Measurements from ENCODE around the gene SDCBP2. TPM values are rescaled to one million over a fixed set of nuclear protein-coding genes. Genes with fewer than 3 reads are reported as not detected.
A peak's percentile ranks its signal among the peaks of the same experiment; 100 is the strongest.

Gene SDCBP2
- total and polyA plus RNA-seq, 2 donors from 2014 or later: 10.3 to 18.3 TPM

- Histone ChIP-seq H3K27ac (ENCODE audit: low read depth in 2 of 2, low read length in 2 of 2) (no peak overlapping the region), H3K4me3 (ENCODE audit: low read length in 3 of 3) (no peak overlapping the region), H3K9ac (ENCODE audit: low read length in 3 of 3) (no peak overlapping the region), H3K36me3 (ENCODE audit: control insufficient read depth in 2 of 3, insufficient read depth in 3 of 3, low read length in 3 of 3) (no peaks in the 10 kb centered on the region), H3K27me3 (ENCODE audit: control insufficient read depth, insufficient read depth, low read length) (no peaks in the 10 kb centered on the region), H3K9me3 (ENCODE audit: control insufficient read depth in 2 of 3, insufficient read depth in 1 of 3, low read length in 3 of 3) (no peaks in the 10 kb centered on the region), H3K4me1 (ENCODE audit: control insufficient read depth in 2 of 3, insufficient read depth in 2 of 3, low read depth in 1 of 3, low read length in 3 of 3) (no peaks in the 10 kb centered on the region)
- TF ChIP-seq CTCF (IDR thresholded peaks at IDR 0.05; ENCODE audit: borderline replicate concordance, extremely low read depth, insufficient read depth): no peak
- FAIRE-seq (no peak), DNase-seq (peak in 1 of 5 donors; percentile 2)
- intact Hi-C loops (cut with DNase I): no loop called here
These were observed 30.8 kb downstream of the SDCBP2 start for GRCh38 chr20:1298166-1298565.

GRCh38 chr20:1297486-1297885, 31.5 kb downstream of the SDCBP2 start:
- Histone ChIP-seq H3K9ac (ENCODE audit: low read length in 3 of 3) (no peak overlapping the region), H3K36me3 (ENCODE audit: control insufficient read depth in 2 of 3, insufficient read depth in 3 of 3, low read length in 3 of 3) (no peaks in the 10 kb centered on the region), H3K4me1 (ENCODE audit: control insufficient read depth in 2 of 3, insufficient read depth in 2 of 3, low read depth in 1 of 3, low read length in 3 of 3) (no peaks in the 10 kb centered on the region), H3K9me3 (ENCODE audit: control insufficient read depth in 2 of 3, insufficient read depth in 1 of 3, low read length in 3 of 3) (no peaks in the 10 kb centered on the region), H3K27me3 (ENCODE audit: control insufficient read depth, insufficient read depth, low read length) (no peaks in the 10 kb centered on the region), H3K4me3 (ENCODE audit: low read length in 3 of 3) (no peak overlapping the region), H3K27ac (ENCODE audit: low read depth in 2 of 2, low read length in 2 of 2) (no peak overlapping the region)
- FAIRE-seq (no peak), DNase-seq (no peak)
- no peak for TF ChIP-seq CTCF (IDR thresholded peaks at IDR 0.05; ENCODE audit: borderline replicate concordance, extremely low read depth, insufficient read depth)
- intact Hi-C loops (cut with DNase I): no loop called here

GRCh38 chr20:1296922-1297321, 32.0 kb downstream of the SDCBP2 start:
- Histone ChIP-seq H3K4me1 (ENCODE audit: control insufficient read depth in 2 of 3, insufficient read depth in 2 of 3, low read depth in 1 of 3, low read length in 3 of 3) (no peaks in the 10 kb centered on the region), H3K4me3 (ENCODE audit: low read length in 3 of 3) (no peak overlapping the region), H3K36me3 (ENCODE audit: control insufficient read depth in 2 of 3, insufficient read depth in 3 of 3, low read length in 3 of 3) (no peaks in the 10 kb centered on the region), H3K9me3 (ENCODE audit: control insufficient read depth in 2 of 3, insufficient read depth in 1 of 3, low read length in 3 of 3) (no peaks in the 10 kb centered on the region), H3K9ac (ENCODE audit: low read length in 3 of 3) (no peak overlapping the region), H3K27me3 (ENCODE audit: control insufficient read depth, insufficient read depth, low read length) (no peaks in the 10 kb centered on the region), H3K27ac (ENCODE audit: low read depth in 2 of 2, low read length in 2 of 2) (no peak overlapping the region)
- intact Hi-C loops (cut with DNase I): no loop called here
- TF ChIP-seq CTCF (IDR thresholded peaks at IDR 0.05; ENCODE audit: borderline replicate concordance, extremely low read depth, insufficient read depth): no peak
- DNase-seq: peak in 1 of 5 donors; percentile 59
- no peak for FAIRE-seq

- DNase-seq (peak in 1 of 5 donors; percentile 49), FAIRE-seq (no peak)
- no peak for TF ChIP-seq CTCF (IDR thresholded peaks at IDR 0.05; ENCODE audit: borderline replicate concordance, extremely low read depth, insufficient read depth)
- Histone ChIP-seq H3K36me3 (ENCODE audit: control insufficient read depth in 2 of 3, insufficient read depth in 3 of 3, low read length in 3 of 3) (no peaks in the 10 kb centered on the region), H3K4me3 (ENCODE audit: low read length in 3 of 3) (no peak overlapping the region), H3K27ac (ENCODE audit: low read depth in 2 of 2, low read length in 2 of 2) (no peak overlapping the region), H3K9me3 (ENCODE audit: control insufficient read depth in 2 of 3, insufficient read depth in 1 of 3, low read length in 3 of 3) (no peaks in the 10 kb centered on the region), H3K4me1 (ENCODE audit: control insufficient read depth in 2 of 3, insufficient read depth in 2 of 3, low read depth in 1 of 3, low read length in 3 of 3) (no peaks in the 10 kb centered on the region), H3K27me3 (ENCODE audit: control insufficient read depth, insufficient read depth, low read length) (no peaks in the 10 kb centered on the region), H3K9ac (ENCODE audit: low read length in 3 of 3) (no peak overlapping the region)
- intact Hi-C loops (cut with DNase I): no loop called here
These were observed 32.8 kb downstream of the SDCBP2 start for GRCh38 chr20:1296117-1296610.

All from kidney (tissue), 14 donors.